ENCODE measurements around the gene AMT. TPM values are rescaled to one million over a fixed set of nuclear protein-coding genes. Genes with fewer than 3 reads are reported as not detected.
"Not testable (repeated sequence)": the region's sequence is repeated elsewhere in the genome, so short reads cannot be mapped to it uniquely, and the experiment has no call there.

The AMT gene
- total and polyA plus RNA-seq, 2 experiments from 2014 or later: 32.8 to 35.6 TPM

- H3K4me3 ChIP-seq; H3K27me3 Mint-ChIP-seq (ENCODE audit: insufficient read depth, low read depth, poor library complexity); H3K4me1 ChIP-seq (ENCODE audit: insufficient read depth); H3F3A ChIP-seq (replicated peaks; ENCODE audit: low read depth); H3K4me2 ChIP-seq; H3K36me3 ChIP-seq (ENCODE audit: insufficient read depth); H3K4me3 Mint-ChIP-seq; H2AFZ ChIP-seq; H3K4me1 Mint-ChIP-seq; H3K27me3 ChIP-seq (ENCODE audit: insufficient read depth); H3K27ac Mint-ChIP-seq; ATAC-seq; H3K9me3 Mint-ChIP-seq; DNase-seq (ENCODE audit: low spot score); H3K9me2 ChIP-seq (ENCODE audit: insufficient read depth): not testable (repeated sequence)
- H3K27ac ChIP-seq (ENCODE audit: low read depth): 0 out of 2 replicates have a peak overlapping the region, but pooled peaks have one; percentile 63
- peaks cover 24% of the 10 kb centered on the region for H3K36me3 Mint-ChIP-seq (ENCODE audit: low read depth)
- H3K79me2 ChIP-seq (replicated peaks; ENCODE audit: insufficient read depth): peaks cover 100% of the 10 kb centered on the region
- H4K20me1 ChIP-seq (replicated peaks; ENCODE audit: insufficient read depth): peaks cover 68% of the 10 kb centered on the region
Observed at GRCh38 chr3:49391310-49391709, 31.0 kb downstream of the AMT start.

GRCh38 chr3:49389297-49389696 is 33.0 kb downstream of the AMT start:
- peaks cover 5% of the 10 kb centered on the region; the same call in 2 of the 3 replicates for H3K36me3 Mint-ChIP-seq (ENCODE audit: low read depth)
- Histone ChIP-seq H3K27ac (ENCODE audit: low read depth) (no peak overlapping the region), H2AFZ (no peak overlapping the region), H3K4me3 (no peak overlapping the region), H4K20me1 (replicated peaks; ENCODE audit: insufficient read depth) (peaks cover 67% of the 10 kb centered on the region), H3K4me1 (ENCODE audit: insufficient read depth) (no peaks in the 10 kb centered on the region), H3K79me2 (replicated peaks; ENCODE audit: insufficient read depth) (peaks cover 100% of the 10 kb centered on the region), H3K9me2 (ENCODE audit: insufficient read depth) (no peaks in the 10 kb centered on the region), H3K36me3 (ENCODE audit: insufficient read depth) (no peaks in the 10 kb centered on the region), H3F3A (replicated peaks; ENCODE audit: low read depth) (no peaks in the 10 kb centered on the region; the same call in 1 of the 2 replicates), H3K4me2 (no peak overlapping the region), H3K27me3 (ENCODE audit: insufficient read depth) (no peaks in the 10 kb centered on the region)
- peak; percentile 46; the same call in 2 of the 3 replicates for ATAC-seq
- H3K9me3 Mint-ChIP-seq: no peaks in the 10 kb centered on the region
- no peak for DNase-seq (ENCODE audit: low spot score)
- no peak overlapping the region for H3K27ac Mint-ChIP-seq
- H3K27me3 Mint-ChIP-seq (ENCODE audit: insufficient read depth, low read depth, poor library complexity): no peaks in the 10 kb centered on the region
- H3K4me3 Mint-ChIP-seq: no peak overlapping the region
- no peaks in the 10 kb centered on the region for H3K4me1 Mint-ChIP-seq
- no peak for TF ChIP-seq ETS1 (IDR thresholded peaks at IDR 0.05)
- TF ChIP-seq NANOG (IDR thresholded peaks at IDR 0.05; ENCODE audit: borderline replicate concordance): no peak
- no peak for TF ChIP-seq EZH2phosphoT487 (IDR thresholded peaks at IDR 0.05; ENCODE audit: unreplicated experiment)
- TF ChIP-seq REST (IDR thresholded peaks at IDR 0.05; ENCODE audit: unreplicated experiment): no peak
- TF ChIP-seq STAT1 (IDR thresholded peaks at IDR 0.05; ENCODE audit: unreplicated experiment): no peak
- TF ChIP-seq ZNF462 (CRISPR knock-in tag; IDR thresholded peaks at IDR 0.05): no peak
- no peak for TF ChIP-seq EZH2 (IDR thresholded peaks at IDR 0.05; ENCODE audit: low read depth, unreplicated experiment)
- TF ChIP-seq POLR2AphosphoS5 (IDR thresholded peaks at IDR 0.05; ENCODE audit: low read depth): no peak
- TF ChIP-seq JUNB (IDR thresholded peaks at IDR 0.05; ENCODE audit: unreplicated experiment): no peak
- no peak for TF ChIP-seq CREB1 (CRISPR knock-in tag; IDR thresholded peaks at IDR 0.05; ENCODE audit: low read depth)

Data from GM23338 (cell line).